HG03139 (cell line): ENCODE measurements around the gene ANXA4.
"Not testable (repeated sequence)": the region's sequence is repeated elsewhere in the genome, so short reads cannot be mapped to it uniquely, and the experiment has no call there.

Experiments used
- ATAC-seq: cut with Tn5 transposase; IDR thresholded peaks from one replicate; pipeline ENCODE4 v1.9.1; 2021; ENCODE audit not compliant: unreplicated experiment

Gene ANXA4

DNA sequence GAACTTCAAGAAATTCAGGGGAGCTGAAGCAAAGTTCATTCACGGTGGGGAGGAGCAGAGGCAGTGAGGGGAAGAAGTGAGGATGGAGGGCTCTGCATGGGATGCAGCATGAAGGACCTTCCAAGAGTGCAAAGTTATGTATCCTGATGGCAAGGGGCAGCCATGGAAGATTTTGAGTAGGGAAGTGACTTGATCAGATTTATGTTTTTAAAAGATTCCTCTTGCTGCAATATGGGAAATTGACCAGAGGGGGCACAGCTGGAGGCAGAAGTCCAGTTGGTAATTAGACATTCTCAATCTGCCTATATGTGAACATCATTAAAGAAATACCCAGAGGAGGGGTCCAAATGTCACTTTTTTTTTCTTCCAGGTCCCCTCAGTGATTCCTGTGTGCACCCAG is 21.5 kb upstream of the ANXA4 start:
- ATAC-seq, result no peak

DNA sequence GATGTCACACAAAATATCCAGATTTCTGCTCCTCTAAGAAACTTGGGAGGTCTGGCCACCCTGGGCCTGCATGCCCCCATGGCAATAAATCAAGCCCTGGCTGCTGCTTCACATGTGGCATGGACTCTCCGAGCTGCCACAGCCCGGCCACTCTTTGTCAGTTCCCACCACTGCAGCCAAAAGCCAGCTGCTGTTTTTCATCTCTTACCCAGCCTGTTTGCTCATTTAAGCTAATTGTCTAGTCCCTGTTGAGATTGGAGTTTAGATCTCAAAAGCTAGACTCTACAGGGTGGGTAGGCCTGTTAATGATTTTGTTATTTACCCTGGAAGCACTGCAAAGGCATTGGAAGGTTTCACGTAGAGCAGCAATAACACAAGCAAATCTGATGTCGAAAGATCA is 20.9 kb upstream of the ANXA4 start:
- ATAC-seq, result no peak

GRCh38 chr2:69723791-69724190 is 18.1 kb upstream of the ANXA4 start:
- ATAC-seq, result no peak

DNA sequence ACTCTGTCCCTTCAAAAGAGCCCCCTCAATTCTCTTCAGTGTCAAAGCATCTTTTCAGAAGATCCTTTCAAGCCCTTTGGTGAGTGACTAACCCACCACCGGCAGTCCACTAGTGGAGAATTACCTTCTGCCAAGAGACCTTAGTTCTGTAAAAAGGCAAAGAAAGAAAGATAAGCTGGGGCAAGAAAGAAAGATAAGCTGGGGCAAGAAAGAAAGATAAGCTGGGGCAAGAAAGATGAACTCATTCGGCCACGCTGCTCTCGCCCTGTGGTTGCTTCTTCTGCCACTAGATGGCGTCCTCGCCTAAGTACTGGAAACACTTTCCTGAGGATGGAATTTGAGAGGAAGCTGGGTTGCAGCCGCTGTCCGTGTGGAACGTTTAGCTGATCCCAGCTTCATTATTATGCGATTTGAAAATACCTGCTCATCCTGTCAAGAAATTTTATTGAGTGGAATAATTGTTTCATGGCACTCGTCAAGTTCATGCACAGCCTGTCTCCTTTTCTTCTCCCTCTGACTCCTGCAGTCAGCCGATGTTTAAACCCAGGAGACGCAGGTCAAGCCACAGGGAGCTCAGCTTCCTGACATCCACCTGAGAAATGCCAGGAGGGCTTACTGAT is 17.3 kb upstream of the ANXA4 start:
- ATAC-seq, result no peak

DNA sequence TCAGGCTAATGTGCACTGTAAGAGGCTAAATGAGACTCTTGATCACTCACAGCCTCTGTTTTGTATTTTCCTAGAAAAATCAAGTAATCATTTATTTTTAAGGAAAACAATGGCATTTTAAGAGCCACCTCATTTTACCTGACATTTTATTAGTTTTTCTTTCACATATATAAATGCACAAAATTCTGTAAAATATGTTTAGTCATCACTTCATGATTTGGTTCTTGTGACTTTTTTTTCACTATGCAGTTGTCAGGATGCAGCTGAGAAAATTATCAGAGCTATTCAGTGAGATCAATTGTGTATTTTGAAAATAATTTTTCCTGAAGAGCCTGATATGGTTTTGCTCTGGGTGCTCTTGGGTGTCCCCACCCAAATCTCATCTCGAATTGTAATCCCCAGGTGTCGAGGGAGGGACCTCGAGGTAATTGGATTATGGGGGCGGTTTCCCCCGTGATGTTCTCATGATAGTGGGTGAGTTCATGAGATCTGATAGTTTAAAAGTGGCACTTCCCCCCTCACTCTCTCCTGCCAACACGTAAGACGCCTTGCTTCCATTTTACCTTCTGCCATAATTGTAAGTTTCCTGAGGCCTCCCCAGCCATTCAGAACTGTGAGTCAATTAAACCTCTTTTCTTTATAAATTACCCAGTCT is 16.1 kb upstream of the ANXA4 start:
- no peak for ATAC-seq

- no peak for ATAC-seq
Observed at GRCh38 chr2:69729266-69729665, 12.7 kb upstream of the ANXA4 start.

- no peak for ATAC-seq
Observed at GRCh38 chr2:69729781-69730180, 12.2 kb upstream of the ANXA4 start.

- no peak for ATAC-seq
Observed at GRCh38 chr2:69731147-69731970, 10.6 kb upstream of the ANXA4 start.

DNA sequence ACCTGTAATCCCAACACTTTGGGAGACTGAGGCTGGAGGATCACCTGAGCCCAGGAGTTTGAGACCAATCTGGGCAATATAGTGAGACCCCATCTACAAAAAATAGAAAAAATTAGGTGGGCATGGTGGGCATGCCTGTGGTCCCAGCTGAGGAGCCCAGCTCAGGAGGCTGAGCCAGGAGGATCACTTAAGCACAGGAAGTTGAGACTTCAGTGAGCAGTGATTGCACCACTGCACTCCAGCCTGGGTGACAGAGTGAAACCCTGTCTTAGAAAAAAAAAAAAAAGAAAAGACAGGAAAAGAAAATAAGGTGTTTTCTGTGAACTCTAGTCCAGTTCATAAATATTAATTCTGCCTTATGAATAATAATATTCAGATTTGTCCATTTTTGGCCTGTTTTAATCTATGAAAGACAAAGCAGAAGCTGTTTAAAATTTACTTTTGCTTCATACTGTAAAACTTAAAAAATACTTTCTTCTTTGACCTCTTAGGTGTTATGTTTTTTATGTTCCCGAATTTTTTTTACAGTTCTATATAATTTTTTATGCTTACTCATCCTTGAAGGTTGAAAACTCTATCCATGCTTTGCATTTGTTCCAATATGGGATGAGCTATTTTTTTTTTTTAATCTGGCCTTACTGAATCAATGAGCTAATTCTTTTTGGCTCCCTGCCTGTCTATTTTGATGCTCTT is 8.4 kb upstream of the ANXA4 start:
- ATAC-seq, result no peak

DNA sequence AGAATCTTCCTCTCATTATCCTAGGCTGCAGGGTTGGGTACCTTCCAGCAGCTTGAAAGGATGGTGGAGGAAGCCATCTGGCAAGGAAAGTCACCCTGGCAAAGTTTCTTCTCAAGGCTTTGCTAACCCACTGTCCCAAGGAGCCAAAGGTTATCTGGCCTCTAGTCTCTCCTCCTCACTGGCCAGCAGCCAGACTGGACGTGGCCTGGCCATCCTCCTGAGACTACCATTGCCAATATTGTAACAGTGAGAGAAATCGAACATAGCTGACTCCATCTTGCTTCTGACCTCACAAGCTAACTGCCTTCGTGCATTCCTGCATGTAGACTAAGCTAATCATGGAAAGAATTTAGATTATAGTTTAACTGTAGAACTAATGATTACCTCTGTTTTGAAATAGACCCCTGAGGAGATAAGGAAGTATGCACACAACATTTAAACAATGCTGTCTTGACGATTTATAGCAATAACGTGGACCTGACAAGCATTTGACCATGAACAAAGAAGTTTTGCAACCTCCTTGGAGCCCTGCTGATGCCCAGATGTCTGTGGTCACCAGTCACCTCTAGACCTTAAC is 7.8 kb upstream of the ANXA4 start:
- no peak for ATAC-seq

- no peak for ATAC-seq
Observed at GRCh38 chr2:69734854-69735544, 6.9 kb upstream of the ANXA4 start.

DNA sequence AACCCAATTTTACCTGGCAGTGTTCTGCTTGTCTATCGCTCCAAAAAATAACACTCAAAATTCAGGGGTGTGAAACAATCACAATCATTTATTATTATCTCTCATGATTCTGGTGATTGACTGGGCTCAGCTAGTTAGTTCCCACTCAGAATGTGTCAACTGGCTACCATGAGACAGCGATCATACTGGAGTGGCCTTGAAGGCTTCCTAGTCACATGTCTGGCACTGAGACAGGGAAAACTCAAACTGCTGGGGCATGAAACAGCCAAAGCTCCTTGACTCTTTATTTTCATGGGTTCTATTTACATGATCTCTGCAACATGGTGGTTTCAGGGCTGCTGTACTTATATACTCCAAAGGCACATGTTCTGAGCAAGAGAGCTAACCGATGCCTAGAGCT is 6.2 kb upstream of the ANXA4 start:
- ATAC-seq, result no peak

- ATAC-seq, result not testable (repeated sequence)
Observed at GRCh38 chr2:69738149-69738548, 3.8 kb upstream of the ANXA4 start.

DNA sequence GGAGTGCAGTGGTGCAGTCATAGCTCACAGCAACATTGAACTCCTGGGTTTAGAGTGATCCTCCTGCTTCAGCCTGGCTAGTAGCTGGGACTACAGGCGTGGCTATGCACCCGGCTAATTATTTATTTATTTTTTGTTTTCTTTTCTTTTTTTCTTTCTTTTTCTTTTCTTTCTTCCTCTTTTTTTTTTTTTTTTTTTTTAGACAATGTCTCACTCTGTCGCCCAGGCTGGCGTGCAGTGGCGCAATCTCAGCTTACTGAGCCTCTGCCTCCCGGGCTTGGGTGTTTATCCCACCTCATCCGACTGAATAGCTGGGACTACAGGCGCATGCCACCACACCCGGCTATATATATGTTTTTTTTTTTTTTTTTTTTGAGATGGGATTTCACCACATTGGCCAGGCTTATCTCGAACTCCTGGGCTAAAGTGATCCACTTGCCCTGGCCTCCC is 1.4 kb upstream of the ANXA4 start:
- ATAC-seq, result no peak

- ATAC-seq, result peak; percentile 44
Observed at GRCh38 chr2:69741229-69741574, 732 bp upstream of the ANXA4 start.

DNA sequence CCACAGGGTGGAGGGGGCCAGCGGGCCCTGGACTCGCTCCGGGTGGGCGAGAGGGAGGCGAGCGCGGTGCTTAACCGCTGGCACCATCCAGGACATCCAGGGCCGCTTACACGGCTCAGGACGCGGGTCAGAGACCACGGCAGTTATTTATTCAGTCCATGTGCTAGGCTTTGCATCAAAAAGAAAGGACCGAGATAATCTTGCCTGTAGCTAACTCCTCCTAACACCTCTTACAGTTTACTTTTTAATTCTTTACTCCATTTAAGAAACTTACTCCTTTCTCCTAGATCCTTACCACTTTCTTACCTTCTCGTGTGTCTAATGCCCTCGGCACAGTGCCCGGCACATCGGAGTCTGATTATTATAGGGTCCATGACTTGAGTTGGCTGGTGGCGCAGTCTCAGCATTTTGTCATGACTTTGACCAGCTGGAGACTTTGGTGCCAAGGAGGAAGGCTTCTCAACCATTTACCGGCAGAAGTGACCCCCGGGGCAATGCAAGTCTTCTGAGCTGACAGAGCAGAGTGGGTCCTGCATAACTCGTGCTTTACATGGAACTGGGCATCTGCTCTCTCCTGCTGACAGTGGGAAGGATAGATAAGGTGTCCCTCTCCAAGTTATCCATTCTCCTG is 503 bp downstream of the ANXA4 start:
- ATAC-seq, result no peak

- no peak for ATAC-seq
Observed at GRCh38 chr2:69743847-69744264, 1.9 kb downstream of the ANXA4 start.

DNA sequence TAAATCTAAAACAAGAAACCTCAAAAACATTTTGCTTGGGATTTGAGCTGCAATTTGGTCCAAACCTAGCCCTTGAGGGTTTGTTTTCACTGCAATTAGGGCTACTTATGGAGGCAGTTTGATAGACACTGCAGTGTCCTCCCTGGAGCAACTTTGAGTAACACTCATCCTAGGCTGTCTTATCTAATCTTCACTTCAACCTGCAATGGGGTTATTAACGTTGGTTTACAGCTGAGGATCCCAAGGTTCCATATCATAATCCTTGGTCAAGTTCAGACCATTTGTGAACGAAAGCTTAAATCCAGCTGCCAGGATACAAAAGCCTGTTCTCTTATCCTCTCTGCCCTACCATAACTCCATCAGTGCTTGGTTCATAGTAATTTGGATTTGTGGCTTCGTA is 2.5 kb downstream of the ANXA4 start:
- no peak for ATAC-seq

DNA sequence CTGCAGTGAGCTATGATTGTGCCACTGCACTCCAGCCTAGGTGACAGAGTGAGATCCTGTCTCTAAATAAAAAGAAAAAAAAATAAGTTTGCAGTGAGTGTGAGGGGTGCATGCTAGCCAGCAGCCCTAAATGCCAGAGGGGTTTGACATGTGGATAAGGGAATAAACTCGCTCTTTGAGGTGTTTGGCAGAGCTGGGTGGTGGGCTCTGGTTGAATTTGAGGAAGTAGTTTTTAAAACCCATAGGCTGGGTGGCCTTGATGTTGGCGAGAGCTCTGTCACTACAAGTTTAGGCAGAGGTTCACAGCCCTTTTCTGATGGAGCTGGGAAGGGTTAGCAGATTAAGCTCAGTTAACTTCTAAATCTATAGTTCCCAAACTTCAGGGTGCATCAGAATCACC is 3.1 kb downstream of the ANXA4 start:
- no peak for ATAC-seq

GRCh38 chr2:69750246-69750645 is 8.3 kb downstream of the ANXA4 start:
- no peak for ATAC-seq
